Measurements from ENCODE around the gene B4GALT1.

- TF ChIP-seq CTCF (IDR thresholded peaks at IDR 0.05) (no peak), POLR2A (IDR thresholded peaks at IDR 0.05) (no peak)
These were observed 25.5 kb upstream of the B4GALT1 start for GRCh38 chr9:33192493-33193255.

All from lower leg skin (tissue), 3 donors.